ENCODE data around the gene PIK3C2G.

PIK3C2G gene

DNA sequence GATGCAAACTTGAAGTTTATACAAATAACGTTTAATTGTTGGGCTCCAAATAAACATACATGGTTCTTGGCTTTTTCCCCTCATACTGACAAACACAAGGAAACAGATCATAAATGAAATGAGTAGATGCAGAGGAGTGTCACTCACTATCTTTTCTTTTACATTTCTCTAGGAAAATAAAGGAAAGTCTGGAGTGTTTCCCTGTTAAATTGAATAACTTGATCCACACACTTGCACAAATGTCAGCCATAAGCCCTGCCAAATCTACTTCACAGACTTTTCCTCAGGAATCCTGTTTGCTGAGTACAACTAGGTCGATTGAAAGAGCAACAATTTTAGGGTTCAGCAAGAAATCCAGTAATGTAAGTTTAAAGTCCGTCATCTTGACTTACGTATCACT, 301.2 kb downstream of the PIK3C2G start:
- DNase-seq (ENCODE audit: low read depth in 2 of 2): no peak

GRCh38 chr12:18564306-18564705, 303.0 kb downstream of the PIK3C2G start:
- DNase-seq (ENCODE audit: low read depth in 2 of 2): no peak

- no peak for DNase-seq (ENCODE audit: low read depth in 2 of 2)
Measured at GRCh38 chr12:18567787-18568186, 306.5 kb downstream of the PIK3C2G start.

DNA sequence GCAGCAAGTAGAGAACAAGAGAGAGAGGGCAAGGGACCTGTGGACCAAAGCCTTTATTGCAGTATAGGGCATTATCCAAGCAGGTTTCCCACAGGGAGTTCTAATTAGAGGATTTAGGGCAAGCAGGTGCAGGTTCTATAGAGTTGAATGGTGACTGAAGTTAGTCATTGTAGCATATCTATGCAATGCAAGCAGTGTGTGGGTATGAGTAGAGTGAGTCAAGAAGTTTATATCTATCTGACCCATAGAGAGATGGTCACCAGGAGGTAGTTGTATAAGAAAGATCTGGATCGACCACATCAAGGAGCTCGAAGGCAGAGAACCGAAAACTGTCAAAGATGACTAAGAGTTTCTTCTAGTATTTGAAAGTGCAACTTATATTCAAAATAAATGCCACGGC, 309.2 kb downstream of the PIK3C2G start:
- DNase-seq (ENCODE audit: low read depth in 2 of 2): no peak

DNA sequence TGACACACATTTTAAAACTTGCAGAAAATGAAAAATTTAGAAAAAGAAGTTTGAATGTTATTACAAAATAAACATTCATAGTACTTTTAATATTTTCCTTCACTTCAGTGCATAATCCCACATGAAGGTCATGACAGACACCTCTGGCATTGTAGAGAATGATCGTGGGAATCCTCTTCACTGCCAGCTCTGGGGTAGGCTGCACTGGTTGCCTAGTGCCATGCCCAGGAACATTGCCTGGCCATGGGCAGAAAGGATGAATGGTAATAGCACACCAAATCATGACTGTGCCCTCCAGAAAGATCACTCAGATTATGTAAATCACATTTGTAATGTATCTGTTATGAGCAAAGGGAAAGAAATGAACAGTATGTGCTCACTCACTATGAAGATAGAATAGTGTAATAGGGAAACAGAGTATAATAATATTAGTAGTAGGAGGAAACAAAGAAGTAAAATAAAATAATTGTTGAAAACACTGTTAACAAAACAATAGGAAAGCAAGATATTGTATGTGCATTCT, 314.8 kb downstream of the PIK3C2G start:
- no peak for DNase-seq (ENCODE audit: low read depth in 2 of 2)

- DNase-seq (ENCODE audit: low read depth in 2 of 2): no peak
Measured at GRCh38 chr12:18576648-18577047, 315.3 kb downstream of the PIK3C2G start.

- no peak for DNase-seq (ENCODE audit: low read depth in 2 of 2)
Measured at GRCh38 chr12:18578191-18578590, 316.9 kb downstream of the PIK3C2G start.

DNA sequence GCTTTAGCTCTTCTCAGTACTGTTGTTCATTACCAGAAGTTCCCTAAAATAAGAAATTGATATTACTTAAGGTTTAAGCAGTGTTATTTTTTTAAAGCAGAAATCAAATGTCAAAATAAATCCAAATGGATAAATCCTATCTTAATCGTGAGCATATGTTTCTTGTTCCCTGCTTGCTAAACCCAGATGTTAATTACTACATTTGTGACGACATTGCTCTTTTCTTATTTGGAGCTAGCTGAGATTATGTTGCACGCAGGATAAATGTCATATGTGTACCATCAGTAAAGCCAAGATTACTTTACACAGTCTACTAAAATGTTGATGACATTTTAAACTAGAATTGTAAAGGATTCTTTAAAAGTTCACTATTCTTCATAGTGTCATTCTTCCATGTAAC, 319.0 kb downstream of the PIK3C2G start:
- no peak for DNase-seq (ENCODE audit: low read depth in 2 of 2)

- DNase-seq (ENCODE audit: low read depth in 2 of 2): no peak
Measured at GRCh38 chr12:18580706-18581105, 319.4 kb downstream of the PIK3C2G start.

DNA sequence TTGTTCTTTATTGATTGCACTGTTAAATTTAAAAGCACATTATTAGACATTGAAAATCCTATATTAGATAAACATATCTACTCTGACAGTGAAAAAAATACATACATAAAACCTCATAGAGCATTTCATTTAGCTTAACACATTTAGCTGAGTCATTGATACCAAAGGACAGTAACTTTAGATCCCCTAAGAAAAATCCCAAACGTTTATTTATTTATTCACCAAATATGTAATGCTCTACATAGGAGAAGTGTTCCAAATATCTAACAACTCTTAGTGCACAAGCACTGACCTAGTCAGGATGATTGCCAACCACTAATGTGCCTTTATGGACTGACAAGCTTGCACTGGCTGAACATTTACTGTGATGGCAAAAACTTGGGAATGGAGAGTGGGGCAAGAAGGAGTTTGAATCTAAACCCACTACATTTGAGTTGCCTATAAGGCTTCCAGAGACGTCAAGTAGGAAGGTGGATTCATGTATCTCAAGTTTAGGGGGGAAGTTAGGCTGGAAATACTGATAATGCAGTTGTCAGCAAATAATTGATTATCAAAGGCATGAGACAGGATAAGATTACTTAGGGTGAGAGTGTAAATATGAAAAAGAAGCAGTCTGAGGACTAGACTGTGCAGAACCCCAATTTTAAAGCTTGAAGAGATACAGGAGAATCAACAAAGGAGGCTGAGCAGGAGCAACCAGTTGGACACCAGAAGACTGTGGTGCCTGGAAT, 320.1 kb downstream of the PIK3C2G start:
- DNase-seq (ENCODE audit: low read depth in 2 of 2): no peak

- DNase-seq (ENCODE audit: low read depth in 2 of 2): no peak
Measured at GRCh38 chr12:18583655-18584054, 322.3 kb downstream of the PIK3C2G start.

DNA sequence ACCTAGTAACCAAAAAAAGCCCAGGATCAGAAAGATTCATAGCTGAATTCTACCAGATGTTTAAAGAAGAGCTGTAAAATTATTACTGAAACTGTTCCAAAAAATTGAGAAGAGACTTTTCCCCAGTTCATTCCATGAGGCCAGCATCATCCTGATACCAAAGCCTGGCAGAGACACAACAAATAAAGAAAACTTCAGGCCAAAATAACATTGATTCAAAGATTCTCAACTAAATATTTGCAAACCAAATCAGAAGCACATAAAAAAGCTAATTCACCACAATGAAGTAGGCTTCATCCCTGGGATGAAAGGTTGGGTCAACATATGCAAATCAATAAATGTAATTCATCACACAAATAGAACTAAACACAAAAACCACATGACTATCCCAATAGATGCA, 325.3 kb downstream of the PIK3C2G start:
- DNase-seq (ENCODE audit: low read depth in 2 of 2): no peak

- DNase-seq (ENCODE audit: low read depth in 2 of 2): no peak
Measured at GRCh38 chr12:18589316-18589715, 328.0 kb downstream of the PIK3C2G start.

- DNase-seq (ENCODE audit: low read depth in 2 of 2): no peak
Measured at GRCh38 chr12:18591473-18591872, 330.2 kb downstream of the PIK3C2G start.

- no peak for DNase-seq (ENCODE audit: low read depth in 2 of 2)
Measured at GRCh38 chr12:18595412-18595811, 334.1 kb downstream of the PIK3C2G start.

DNA sequence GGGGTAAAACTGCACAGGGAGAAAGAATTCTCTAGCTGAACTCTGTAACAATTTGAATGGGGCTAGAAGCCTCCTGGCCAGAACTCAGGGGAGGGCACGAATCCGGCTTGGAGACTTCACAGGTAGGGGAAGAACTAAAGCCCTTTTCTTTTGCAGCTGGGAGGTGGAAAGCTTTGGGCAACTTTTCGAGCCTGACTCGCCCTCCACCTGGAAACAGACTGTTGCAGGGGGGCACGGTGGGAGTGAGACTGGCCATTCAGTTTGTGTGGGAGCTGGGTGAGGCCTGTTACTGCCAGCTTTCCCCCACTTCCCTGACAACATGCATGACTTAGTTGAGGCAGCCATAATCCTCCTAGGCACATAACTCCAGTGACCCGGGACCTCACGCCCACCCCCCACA, 340.6 kb downstream of the PIK3C2G start:
- DNase-seq (ENCODE audit: low read depth in 2 of 2): no peak

- no peak for DNase-seq (ENCODE audit: low read depth in 2 of 2)
Measured at GRCh38 chr12:18612971-18613370, 351.7 kb downstream of the PIK3C2G start.

DNA sequence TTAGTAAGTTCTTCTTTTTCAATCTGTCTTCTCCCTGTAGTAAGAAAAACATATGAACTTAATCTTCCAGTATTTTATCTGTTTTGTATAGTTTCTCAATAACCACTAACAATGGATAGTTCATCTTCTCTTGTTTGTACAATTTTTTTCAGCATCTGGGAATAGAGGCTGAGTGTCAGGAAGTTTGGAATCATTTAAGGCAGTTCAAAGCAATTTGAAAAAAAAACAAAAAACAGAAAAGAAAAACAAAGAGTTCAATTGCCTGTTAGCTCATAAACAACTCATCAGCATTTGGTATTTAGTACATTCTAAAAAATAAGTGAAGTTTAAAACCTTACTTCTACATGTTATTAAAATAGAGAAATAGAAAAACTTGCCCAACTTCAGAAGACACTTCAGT, 359.7 kb downstream of the PIK3C2G start:
- DNase-seq (ENCODE audit: low read depth in 2 of 2): no peak

- no peak for DNase-seq (ENCODE audit: low read depth in 2 of 2)
Measured at GRCh38 chr12:18629445-18629844, 368.1 kb downstream of the PIK3C2G start.

DNA sequence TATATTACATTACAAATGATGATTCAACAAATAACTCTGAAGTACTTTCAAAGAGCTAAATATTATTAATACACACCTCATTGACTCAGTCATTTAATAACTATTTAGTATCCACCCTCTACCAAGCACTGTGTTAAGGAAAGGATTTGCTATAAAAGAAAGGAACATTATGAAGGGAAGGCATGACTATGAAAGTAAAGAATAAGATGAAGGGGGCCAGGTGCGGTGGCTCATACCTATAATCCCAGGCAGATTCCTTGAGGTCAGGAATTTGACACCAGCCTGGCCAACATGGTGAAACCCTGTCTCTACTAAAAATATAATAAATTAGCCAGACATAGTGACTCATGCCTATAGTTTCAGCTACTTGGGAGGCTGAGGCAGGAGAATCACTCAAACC, 368.6 kb downstream of the PIK3C2G start:
- DNase-seq (ENCODE audit: low read depth in 2 of 2): no peak

- no peak for DNase-seq (ENCODE audit: low read depth in 2 of 2)
Measured at GRCh38 chr12:18631339-18631738, 370.0 kb downstream of the PIK3C2G start.

DNA sequence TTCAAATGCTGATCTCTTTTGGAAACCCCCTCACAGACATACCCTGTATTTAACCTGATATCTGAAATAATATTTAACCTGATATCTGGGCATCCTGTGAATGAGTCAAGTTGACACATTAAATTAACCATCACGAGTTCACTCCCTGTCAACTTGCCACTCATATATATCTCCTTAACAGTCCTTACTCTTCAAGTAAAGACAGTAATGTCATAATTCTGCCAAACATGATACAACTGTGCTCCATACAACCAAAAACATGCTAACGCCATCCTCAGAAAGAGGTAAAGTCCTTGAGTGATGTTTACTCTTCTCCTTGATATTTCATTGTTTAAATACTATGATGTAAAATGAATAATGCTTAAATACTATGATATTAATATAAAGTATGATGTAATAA, 371.5 kb downstream of the PIK3C2G start:
- no peak for DNase-seq (ENCODE audit: low read depth in 2 of 2)

DNA sequence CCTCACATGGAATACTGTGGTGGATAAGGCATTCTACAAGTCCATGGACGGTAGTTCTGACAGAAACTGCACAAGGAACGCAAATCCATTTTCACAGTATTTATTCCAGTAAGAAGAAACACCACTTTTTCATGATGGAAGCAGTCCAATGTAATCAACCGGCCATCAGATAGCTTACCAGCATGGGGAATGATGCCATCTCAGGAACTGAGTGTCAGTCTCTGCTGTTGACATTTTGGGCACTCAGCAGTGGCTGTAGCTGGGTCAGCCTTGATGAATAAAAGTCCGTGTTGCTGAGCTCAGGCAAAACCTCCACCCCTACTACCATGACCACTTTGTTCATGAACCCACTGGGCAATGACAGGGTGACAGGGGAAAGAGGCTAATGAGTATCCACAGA, 373.1 kb downstream of the PIK3C2G start:
- no peak for DNase-seq (ENCODE audit: low read depth in 2 of 2)
